KMS-11 (cell line): ENCODE data around the gene ADGRB3.

Source experiments
- H2AFZ ChIP-seq: fragments of 200-600 bp; sonication (generic); 2 replicates; pipeline ENCODE4 v1.6.1; 2016; ENCODE audit warnings: antibody characterized with exemption, mixed run types, low read depth
- H3K27ac ChIP-seq: fragments of 200-600 bp; sonication (generic); 2 replicates; pipeline ENCODE4 v1.6.1; 2016; ENCODE audit warnings: mild to moderate bottlenecking, mixed run types
- H3K27me3 ChIP-seq: fragments of 200-600 bp; sonication (generic); 2 replicates; pipeline ENCODE4 v1.6.1; 2017; ENCODE audit warnings: mild to moderate bottlenecking, low read depth, mixed run types, moderate library complexity; ENCODE audit not compliant: insufficient read depth
- H3K36me3 ChIP-seq: fragments of 200-600 bp; sonication (generic); 2 replicates; pipeline ENCODE4 v1.6.1; 2017; ENCODE audit warnings: mild to moderate bottlenecking, mixed run types; ENCODE audit not compliant: insufficient read depth
- H3K4me1 ChIP-seq: fragments of 200-600 bp; sonication (generic); 2 replicates; pipeline ENCODE4 v1.6.1; 2016; ENCODE audit warnings: mild to moderate bottlenecking, low read depth, mixed run types; ENCODE audit not compliant: poor library complexity, severe bottlenecking
- H3K4me2 ChIP-seq: fragments of 200-600 bp; sonication (generic); 2 replicates; pipeline ENCODE4 v1.7.0; 2016; ENCODE audit warnings: mild to moderate bottlenecking, mixed run types
- H3K4me3 ChIP-seq: fragments of 200-600 bp; sonication (generic); IDR thresholded peaks from 2 replicates; pipeline ENCODE4 v1.6.1; 2017; ENCODE audit warnings: low read depth, low read length, mixed read lengths; ENCODE audit not compliant: insufficient read depth
- H3K79me2 ChIP-seq: fragments of 200-600 bp; sonication (generic); 2 replicates; pipeline ENCODE4 v1.6.1; 2016; ENCODE audit warnings: low read depth, mixed run types; ENCODE audit not compliant: insufficient read depth
- H3K9ac ChIP-seq: fragments of 200-600 bp; sonication (generic); 2 replicates; pipeline ENCODE4 v1.6.1; 2016; ENCODE audit warnings: mild to moderate bottlenecking, mixed run types
- H4K20me1 ChIP-seq: fragments of 200-600 bp; sonication (generic); 2 replicates; pipeline ENCODE4 v1.6.1; 2016; ENCODE audit warnings: mild to moderate bottlenecking, mixed run types; ENCODE audit not compliant: insufficient read depth
- CTCF ChIP-seq: fragments of 200-600 bp; sonication (generic); conservative IDR thresholded peaks from 2 replicates; pipeline ENCODE4 v1.6.1; 2017; ENCODE audit warnings: low read depth, mild to moderate bottlenecking, antibody characterized with exemption, low read length, moderate library complexity, mixed read lengths

The ADGRB3 gene

GRCh38 chr6:68968301-68968649 lies 333.2 kb downstream of the ADGRB3 start:
- no peaks in the 10 kb centered on the region for H4K20me1 ChIP-seq
- H3K9ac ChIP-seq, result no peak overlapping the region
- no peak overlapping the region for H3K27ac ChIP-seq
- H3K4me1 ChIP-seq, result no peaks in the 10 kb centered on the region
- H3K4me3 ChIP-seq, result no peak overlapping the region
- H3K27me3 ChIP-seq, result no peaks in the 10 kb centered on the region
- H3K4me2 ChIP-seq, result no peak overlapping the region
- H2AFZ ChIP-seq, result no peak overlapping the region
- H3K36me3 ChIP-seq, result no peaks in the 10 kb centered on the region
- no peaks in the 10 kb centered on the region for H3K79me2 ChIP-seq
- TF ChIP-seq CTCF, result no peak

- Histone ChIP-seq H3K27ac (no peak overlapping the region), H3K27me3 (no peaks in the 10 kb centered on the region), H2AFZ (no peak overlapping the region), H3K4me2 (no peak overlapping the region), H4K20me1 (no peaks in the 10 kb centered on the region), H3K79me2 (no peaks in the 10 kb centered on the region), H3K4me3 (no peak overlapping the region), H3K9ac (no peak overlapping the region), H3K36me3 (no peaks in the 10 kb centered on the region), H3K4me1 (no peaks in the 10 kb centered on the region)
- TF ChIP-seq CTCF, result no peak
These were observed 338.0 kb downstream of the ADGRB3 start for GRCh38 chr6:68973066-68973465.

GRCh38 chr6:68975064-68975463 lies 340.0 kb downstream of the ADGRB3 start:
- Histone ChIP-seq H3K27ac (no peak overlapping the region), H3K79me2 (no peaks in the 10 kb centered on the region), H2AFZ (no peak overlapping the region), H3K4me1 (no peaks in the 10 kb centered on the region), H4K20me1 (no peaks in the 10 kb centered on the region), H3K27me3 (no peaks in the 10 kb centered on the region), H3K4me3 (no peak overlapping the region), H3K4me2 (no peak overlapping the region), H3K9ac (no peak overlapping the region), H3K36me3 (no peaks in the 10 kb centered on the region)
- no peak for TF ChIP-seq CTCF

GRCh38 chr6:68975816-68976215 lies 340.7 kb downstream of the ADGRB3 start:
- Histone ChIP-seq H2AFZ (no peak overlapping the region), H3K9ac (no peak overlapping the region), H3K79me2 (no peaks in the 10 kb centered on the region), H3K4me3 (no peak overlapping the region), H3K27me3 (no peaks in the 10 kb centered on the region), H4K20me1 (no peaks in the 10 kb centered on the region), H3K27ac (no peak overlapping the region), H3K36me3 (no peaks in the 10 kb centered on the region), H3K4me1 (no peaks in the 10 kb centered on the region), H3K4me2 (no peak overlapping the region)
- TF ChIP-seq CTCF, result no peak

- Histone ChIP-seq H2AFZ (no peak overlapping the region), H3K4me2 (no peak overlapping the region), H3K4me3 (no peak overlapping the region), H3K4me1 (no peaks in the 10 kb centered on the region), H3K9ac (no peak overlapping the region), H3K36me3 (no peaks in the 10 kb centered on the region), H3K27ac (no peak overlapping the region), H3K79me2 (no peaks in the 10 kb centered on the region), H4K20me1 (no peaks in the 10 kb centered on the region), H3K27me3 (no peaks in the 10 kb centered on the region)
- no peak for TF ChIP-seq CTCF
These were observed 341.2 kb downstream of the ADGRB3 start for GRCh38 chr6:68976260-68976659.
